Adipose tissue (tissue), 3 donors: ENCODE measurements around the gene SCIMP. TPM values are rescaled to one million over a fixed set of nuclear protein-coding genes. Genes with fewer than 3 reads are reported as not detected.
"Not testable (repeated sequence)": the region's sequence is repeated elsewhere in the genome, so short reads cannot be mapped to it uniquely, and the experiment has no call there.

Source experiments
- H3K27ac ChIP-seq: one replicate; pipeline ENCODE4 v1.5.1; 2013; ENCODE audit warnings: low read depth, low read length
- WGBS, 3 donors: extraction: QIAGEN DNeasy Blood & Tissue Kit; methylation state at CpG; one replicate each; pipeline ENCODE4 v1.1.7; 2013; 5-methylcytosine and 5-hydroxymethylcytosine counted together
- polyA plus RNA-seq, 3 donors: library from polyadenylated mRNA; stranded (reverse); fragments of 200-250 nt; gene quantifications; one replicate each; pipeline ENCODE4 v1.2.3, GENCODE V29; 2013
- donor health status: healthy with polysubstance abuse.
- donor health status: Bipolar disorder and iron deficiency.
- donor health status: healthy.

Gene SCIMP
- polyA plus RNA-seq, 3 donors, result 0.98 to 2.2 TPM; not detected in 1

DNA sequence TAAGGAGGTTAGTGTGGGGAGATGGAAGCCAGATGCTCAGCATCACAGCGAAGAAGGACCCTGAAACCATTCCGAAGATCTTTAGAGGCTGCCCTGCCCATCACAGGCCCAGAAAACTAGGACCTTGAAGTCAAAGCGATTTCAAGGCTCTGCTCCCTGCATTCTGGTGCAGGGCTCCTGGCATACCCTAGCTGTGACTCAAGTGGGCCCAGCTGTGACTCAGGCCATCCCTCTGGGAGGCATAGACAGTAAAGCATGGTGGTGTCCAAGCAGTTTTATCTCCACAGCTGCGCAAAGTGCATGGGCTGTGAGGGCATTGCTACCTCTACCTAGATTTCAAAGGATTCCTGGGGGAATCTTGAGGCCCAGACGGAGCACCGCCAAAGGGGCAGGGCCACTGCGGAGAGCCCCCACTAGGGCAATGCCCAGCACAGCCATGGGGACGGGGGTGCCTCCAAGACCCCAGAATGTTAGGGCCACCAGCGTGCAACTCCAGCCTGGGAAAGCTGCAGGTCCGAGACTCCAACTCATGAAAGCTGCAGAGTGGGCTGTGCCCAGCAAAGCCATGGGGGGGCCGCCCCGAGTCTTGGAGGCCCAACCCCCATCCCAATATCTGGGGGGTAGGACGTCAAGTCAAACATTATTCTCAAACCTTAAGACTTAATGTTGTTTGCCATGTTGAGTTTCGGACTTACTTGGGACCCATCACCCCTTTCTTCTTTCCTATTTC lies 31.3 kb downstream of the SCIMP start:
- WGBS, 3 donors, result 96 to 97% (median 96%) methylated on average over 14 of the region's 14 CpGs
- no peak overlapping the region for H3K27ac ChIP-seq

GRCh38 chr17:5201011-5201410 lies 33.6 kb downstream of the SCIMP start:
- 87 to 95% (median 93%) methylated on average over 8 of the region's 8 CpGs for WGBS, 3 donors
- no peak overlapping the region for H3K27ac ChIP-seq

GRCh38 chr17:5200360-5200759 lies 34.3 kb downstream of the SCIMP start:
- 47 to 73% (median 48%) methylated on average over 2 of the region's 2 CpGs for WGBS, 3 donors
- no peak overlapping the region for H3K27ac ChIP-seq

DNA sequence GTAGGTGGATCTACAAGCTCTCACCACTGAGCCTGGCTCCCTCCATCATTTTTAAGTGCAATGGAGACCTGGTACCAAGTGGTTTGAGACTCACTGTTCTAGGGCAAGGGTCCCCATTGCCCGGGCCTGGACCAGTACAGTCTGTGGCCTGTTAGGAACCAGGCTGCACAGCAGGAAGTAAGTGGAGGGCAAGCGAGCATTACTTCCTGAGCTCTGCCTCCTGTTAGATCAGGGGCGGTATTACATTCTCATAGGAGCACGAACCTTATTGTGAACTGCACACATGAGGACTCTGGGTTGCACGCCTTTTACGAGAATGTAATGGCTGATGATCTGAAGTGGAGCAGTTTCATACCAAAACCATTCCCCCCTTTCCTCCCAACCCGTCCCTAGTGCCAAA lies 36.2 kb downstream of the SCIMP start:
- no peak overlapping the region for H3K27ac ChIP-seq
- WGBS, 3 donors, result 83 to 89% (median 89%) methylated on average over 7 of the region's 7 CpGs

GRCh38 chr17:5194346-5194745 lies 40.3 kb downstream of the SCIMP start:
- no peak overlapping the region for H3K27ac ChIP-seq
- 75 to 87% (median 84%) methylated on average over 2 of the region's 2 CpGs for WGBS, 3 donors

DNA sequence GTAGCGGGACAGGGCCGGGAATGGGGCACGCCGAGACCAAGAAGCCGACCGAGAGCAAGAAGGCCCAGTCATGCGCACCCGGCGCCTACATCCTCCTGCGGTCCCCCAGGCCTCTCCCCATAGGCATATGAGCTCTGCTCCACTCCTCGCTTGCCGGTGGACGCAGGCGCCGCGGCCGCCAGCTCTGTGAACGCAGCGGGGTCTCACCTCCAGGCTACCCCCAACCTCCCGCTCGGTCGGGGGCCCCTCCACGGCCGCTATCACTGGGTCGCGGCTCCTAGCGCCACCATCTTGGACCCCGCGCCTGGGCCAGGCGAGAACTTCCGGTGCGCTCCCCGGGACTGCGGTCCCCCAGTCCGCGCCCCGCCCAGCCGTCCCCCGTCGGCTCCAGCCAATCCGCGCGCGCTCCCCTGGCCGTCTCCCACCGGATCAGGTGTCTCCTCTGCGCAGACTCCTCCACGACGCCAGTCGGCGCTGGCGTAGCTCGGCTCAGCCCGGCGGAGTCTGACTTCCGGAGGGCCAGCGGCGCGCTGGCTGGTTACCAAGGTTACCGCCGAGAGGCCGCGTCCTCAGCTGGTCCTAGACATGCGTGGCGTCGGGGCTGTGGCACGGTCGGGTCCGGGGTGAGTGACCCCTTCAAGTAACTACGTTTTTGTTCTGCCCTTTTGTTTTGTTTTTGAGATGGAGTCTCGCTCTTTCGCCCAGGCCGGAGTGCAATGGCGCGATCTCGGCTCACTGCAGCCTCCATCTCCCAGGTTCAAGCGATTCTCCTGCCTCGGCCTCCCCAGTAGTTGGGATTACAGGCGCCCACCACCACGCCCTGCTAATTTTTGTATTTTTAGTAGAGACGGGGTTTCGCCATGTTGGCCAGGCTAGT lies 42.9 kb downstream of the SCIMP start, which contains the start of gene ZNF594:
ZNF594 (minus strand) TSS at position 328 of the 877 bp plus-strand sequence. CDS start 7,612 bp downstream, outside the sequence.
- WGBS, 3 donors, result 2 to 3% (median 2%) methylated on average over 75 to 82 of the region's 82 CpGs
- no peak within 1 kb of the TSS for H3K27ac ChIP-seq

- H3K27ac ChIP-seq, result no peak overlapping the region
- 91 to 97% (median 96%) methylated on average over 2 of the region's 2 CpGs for WGBS, 3 donors
These were observed 50.4 kb downstream of the SCIMP start for GRCh38 chr17:5184288-5184687.

DNA sequence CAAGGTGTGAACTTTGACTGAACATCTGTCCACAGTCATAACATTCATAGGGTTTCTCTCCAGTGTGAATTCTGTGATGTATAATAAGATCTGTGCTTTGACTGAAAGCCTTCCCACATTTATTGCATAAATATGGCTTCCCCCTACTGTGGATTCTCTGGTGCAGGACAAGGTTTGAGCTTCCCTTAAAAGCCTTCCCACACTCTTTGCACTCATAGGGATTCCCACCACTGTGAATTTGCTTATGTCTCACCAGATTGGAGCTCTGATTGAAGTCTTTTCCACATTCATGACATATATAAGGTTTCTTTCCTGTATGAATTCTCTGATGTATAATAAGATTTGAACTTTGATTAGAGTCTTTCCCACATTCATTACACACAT lies 51.3 kb downstream of the SCIMP start:
- H3K27ac ChIP-seq, result no peak overlapping the region

DNA sequence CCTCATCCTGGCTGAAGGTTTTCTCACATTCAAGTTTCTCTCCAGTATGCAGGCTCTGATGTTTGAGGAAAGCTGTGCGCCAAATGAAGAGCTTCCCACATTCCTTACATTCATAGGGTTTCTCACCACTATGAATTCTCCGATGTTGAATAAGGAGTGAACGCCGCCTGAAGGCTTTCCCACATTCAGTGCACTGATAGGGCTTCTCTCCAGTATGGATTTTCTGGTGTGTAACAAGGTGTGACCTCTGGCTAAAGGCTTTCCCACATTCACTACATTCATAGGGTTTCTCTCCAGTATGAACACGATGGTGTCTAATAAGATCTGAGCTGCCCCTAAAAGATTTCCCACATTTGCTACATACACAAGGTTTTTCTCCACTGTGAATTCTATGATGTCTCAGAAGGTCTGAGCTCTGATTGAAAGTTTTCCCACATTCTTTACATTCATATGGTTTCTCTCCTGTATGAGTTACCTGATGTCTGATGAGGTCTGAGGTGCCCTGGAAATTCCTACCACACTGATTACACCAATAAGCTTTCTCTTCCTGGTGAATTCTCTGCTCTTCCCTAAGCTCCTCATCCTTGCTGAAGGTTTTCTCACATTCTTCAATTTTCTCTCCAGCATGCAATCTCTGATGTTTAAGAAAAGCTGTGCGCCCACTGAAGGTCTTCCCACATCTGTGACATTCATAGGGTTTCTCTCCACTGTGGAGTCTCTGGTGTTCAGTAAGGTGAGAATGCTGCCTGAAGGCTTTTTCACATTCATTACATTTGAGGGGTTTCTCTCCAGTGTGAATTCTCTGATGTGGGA lies 51.9 kb downstream of the SCIMP start:
- WGBS, 3 donors, result 96 to 99% (median 98%) methylated on average over 6 of the region's 6 CpGs
- no peak overlapping the region for H3K27ac ChIP-seq

- 95 to 96% (median 96%) methylated on average over 10 of the region's 10 CpGs for WGBS, 3 donors
- no peak overlapping the region for H3K27ac ChIP-seq
These were observed 53.0 kb downstream of the SCIMP start for GRCh38 chr17:5181509-5182305.

DNA sequence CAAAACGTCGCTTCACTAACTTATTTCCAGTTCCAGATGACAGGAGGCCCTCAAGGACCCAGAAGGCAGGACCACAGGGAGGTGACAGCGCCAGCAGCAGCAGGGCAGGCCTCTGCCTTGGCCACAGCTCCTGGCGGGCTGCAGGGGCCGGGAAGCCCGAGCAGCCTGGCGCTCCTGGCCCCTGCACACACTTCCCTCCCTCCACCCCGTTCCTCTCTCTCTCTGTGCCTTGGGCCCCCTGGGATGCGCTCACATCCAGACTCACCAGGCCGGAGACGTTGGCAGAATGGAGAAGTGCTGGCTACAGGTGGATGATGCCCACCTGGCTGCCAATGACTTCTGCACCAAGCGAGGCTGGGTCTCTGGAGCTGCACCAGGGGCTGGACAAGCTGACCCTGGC lies 55.7 kb downstream of the SCIMP start:
- no peak overlapping the region for H3K27ac ChIP-seq
- 93 to 98% (median 98%) methylated on average over 12 of the region's 12 CpGs for WGBS, 3 donors

GRCh38 chr17:5175027-5175426 lies 59.6 kb downstream of the SCIMP start:
- 92% methylated on average over 7 of the region's 7 CpGs for WGBS, 3 donors
- not testable (repeated sequence) for H3K27ac ChIP-seq

DNA sequence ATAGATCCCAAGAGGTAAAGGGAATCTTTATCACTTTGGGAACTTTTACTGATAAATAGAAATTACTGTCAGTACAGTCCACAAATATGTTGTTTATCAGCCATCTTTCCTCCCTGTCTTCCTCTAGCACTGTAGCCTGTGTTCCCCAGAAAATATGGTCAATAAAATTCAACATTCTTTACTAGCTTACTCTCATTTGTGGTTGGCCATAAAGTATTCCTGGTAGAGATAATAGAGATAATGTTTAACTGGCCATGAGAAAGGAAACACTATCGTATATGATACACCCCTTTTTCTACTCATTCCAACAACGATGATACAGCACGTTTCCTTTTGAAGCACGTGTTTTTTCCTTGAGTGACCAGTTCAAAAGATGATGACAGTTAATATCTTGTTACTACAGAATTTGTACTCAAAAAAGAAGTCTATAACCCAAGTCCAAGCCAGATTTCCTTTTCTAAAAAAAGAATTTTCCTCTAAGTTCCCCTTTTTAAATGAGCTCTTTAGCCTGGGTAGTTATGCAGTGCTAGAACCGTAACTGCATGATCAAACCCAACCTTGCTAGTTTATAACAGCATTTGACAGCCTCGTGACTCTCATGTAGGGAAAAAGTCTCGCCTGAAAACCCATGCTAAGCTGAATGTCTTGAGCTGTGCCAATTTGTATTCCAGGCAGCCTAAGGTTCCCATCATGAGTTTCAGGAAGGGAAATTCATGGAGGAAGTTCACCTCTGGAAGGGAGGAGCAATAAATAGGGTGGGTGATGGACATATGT lies 68.7 kb downstream of the SCIMP start:
- WGBS, 3 donors, result 35 to 58% (median 54%) methylated on average over 4 to 6 of the region's 7 CpGs
- not testable (repeated sequence) for H3K27ac ChIP-seq

DNA sequence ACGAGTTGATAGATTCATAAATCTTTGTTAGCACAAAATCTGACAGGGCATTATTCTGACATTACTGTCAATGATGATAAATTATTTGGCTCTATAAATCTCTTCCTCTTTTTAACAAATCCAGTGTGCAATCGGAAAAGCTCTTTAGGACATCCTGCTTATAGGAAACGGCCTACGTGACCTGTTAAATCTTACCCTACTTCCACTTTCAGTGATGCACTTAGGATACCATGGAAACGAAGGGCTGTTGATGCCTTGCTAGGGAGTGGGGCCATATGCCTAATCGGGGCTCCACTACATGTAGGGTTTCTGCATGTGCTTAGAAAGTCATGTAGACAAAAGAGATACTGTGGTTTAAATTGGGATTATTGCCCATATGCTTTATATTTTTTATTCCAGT lies 70.2 kb downstream of the SCIMP start:
- WGBS, 3 donors, result 45 to 70% (median 47%) methylated on average over 6 of the region's 6 CpGs
- no peak overlapping the region for H3K27ac ChIP-seq

DNA sequence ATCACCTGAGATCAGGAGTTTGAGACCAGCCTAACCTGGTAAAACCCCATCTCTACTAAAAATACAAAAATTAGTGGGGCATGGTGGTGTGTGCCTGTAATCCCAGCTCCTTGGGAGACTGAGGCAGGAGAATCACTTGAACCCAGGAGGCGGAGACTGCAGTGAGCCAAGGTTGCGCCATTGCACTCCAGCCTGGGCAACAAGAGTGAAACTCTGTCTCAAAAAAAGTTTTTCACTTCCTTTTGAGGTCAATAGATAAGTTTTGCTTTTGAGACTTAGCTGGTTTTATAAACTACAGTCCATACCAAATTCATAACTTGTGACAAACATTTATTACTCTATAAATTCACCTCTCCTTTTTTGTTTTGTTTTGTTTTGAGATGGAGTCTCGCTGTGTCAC lies 72.9 kb downstream of the SCIMP start:
- 82 to 95% (median 83%) methylated on average over 3 of the region's 3 CpGs for WGBS, 3 donors
- H3K27ac ChIP-seq, result not testable (repeated sequence)

- H3K27ac ChIP-seq, result not testable (repeated sequence)
- 40 to 83% (median 50%) methylated on average over 1 of the region's 1 CpG for WGBS, 3 donors
These were observed 74.0 kb downstream of the SCIMP start for GRCh38 chr17:5160702-5161101.
